HFFc6 (cell line): ENCODE results near the gene CHST10. TPM values are rescaled to one million over a fixed set of nuclear protein-coding genes. Genes with fewer than 3 reads are reported as not detected.

Experiments used
- DNase-seq: peaks from one replicate; pipeline ENCODE4 v3.0.0-alpha.2; 2018
- H3K27ac Mint-ChIP-seq: 2 replicates; pipeline ENCODE4 v1.8.0; 2020; ENCODE audit warnings: mild to moderate bottlenecking, mixed read lengths
- H3K27me3 Mint-ChIP-seq: 2 replicates; pipeline ENCODE4 v1.8.0; 2021; ENCODE audit warnings: mild to moderate bottlenecking, moderate library complexity, mixed read lengths; ENCODE audit not compliant: insufficient read depth
- H3K36me3 Mint-ChIP-seq: 2 replicates; pipeline ENCODE4 v1.8.0; 2021; ENCODE audit warnings: low read depth, mixed read lengths
- H3K4me1 Mint-ChIP-seq: 2 replicates; pipeline ENCODE4 v1.8.0; 2020; ENCODE audit warnings: low read depth, mixed read lengths
- H3K4me3 Mint-ChIP-seq: 2 replicates; pipeline ENCODE4 v1.8.0; 2020; ENCODE audit warnings: mild to moderate bottlenecking, moderate library complexity, mixed read lengths
- H3K9me3 Mint-ChIP-seq: 2 replicates; pipeline ENCODE4 v1.8.0; 2020; ENCODE audit warnings: mild to moderate bottlenecking, mixed read lengths
- CTCF ChIP-seq: fragments of 200-600 bp; sonication (generic); IDR thresholded peaks from 2 replicates; pipeline ENCODE4 v1.5.0; 2021; ENCODE audit warnings: antibody characterized with exemption, mild to moderate bottlenecking
- total RNA-seq, 6 experiments: library from RNA; stranded (reverse); fragmentation: NEBNext Ultra II Directional; extraction: Animal tissue kit (Norgen Biotek cat#: 25700); gene quantifications; 2 replicates in 1 of 6; 3 replicates in 5 of 6; pipeline ENCODE4 v1.2.3, GENCODE V29; 2021

CHST10 gene
- total RNA-seq, 6 experiments from 2014 or later, result 5.9 to 6.9 (median 6.4) TPM

- Mint-ChIP-seq H3K27me3 (peaks cover 5% of the 10 kb centered on the region), H3K36me3 (no peaks in the 10 kb centered on the region; the same call in 1 of the 2 replicates), H3K9me3 (no peaks in the 10 kb centered on the region), H3K4me1 (no peaks in the 10 kb centered on the region; the same call in 1 of the 2 replicates), H3K4me3 (no peak overlapping the region), H3K27ac (no peak overlapping the region)
- no peak for TF ChIP-seq CTCF
- no peak for DNase-seq
Observed at GRCh38 chr2:100393362-100393761, 24.1 kb downstream of the CHST10 start.

GRCh38 chr2:100392715-100393114 is 24.8 kb downstream of the CHST10 start:
- TF ChIP-seq CTCF, result no peak
- Mint-ChIP-seq H3K36me3 (no peaks in the 10 kb centered on the region; the same call in 1 of the 2 replicates), H3K9me3 (no peaks in the 10 kb centered on the region), H3K27me3 (peaks cover 8% of the 10 kb centered on the region), H3K27ac (no peak overlapping the region), H3K4me3 (no peak overlapping the region), H3K4me1 (no peaks in the 10 kb centered on the region; the same call in 1 of the 2 replicates)
- no peak for DNase-seq

- Mint-ChIP-seq H3K9me3 (no peaks in the 10 kb centered on the region), H3K4me1 (no peaks in the 10 kb centered on the region), H3K27ac (no peak overlapping the region), H3K27me3 (peaks cover 12% of the 10 kb centered on the region), H3K4me3 (no peak overlapping the region), H3K36me3 (no peaks in the 10 kb centered on the region; the same call in 1 of the 2 replicates)
- no peak for DNase-seq
- TF ChIP-seq CTCF, result no peak
Observed at GRCh38 chr2:100391735-100392515, 25.5 kb downstream of the CHST10 start.

GRCh38 chr2:100390001-100390940 is 27.2 kb downstream of the CHST10 start:
- TF ChIP-seq CTCF, result no peak
- Mint-ChIP-seq H3K27me3 (peaks cover 18% of the 10 kb centered on the region), H3K27ac (no peak overlapping the region), H3K9me3 (no peaks in the 10 kb centered on the region), H3K4me3 (no peak overlapping the region), H3K4me1 (no peaks in the 10 kb centered on the region), H3K36me3 (no peaks in the 10 kb centered on the region; the same call in 1 of the 2 replicates)
- DNase-seq, result no peak

GRCh38 chr2:100388703-100389102 is 28.8 kb downstream of the CHST10 start:
- DNase-seq, result no peak
- Mint-ChIP-seq H3K4me3 (no peak overlapping the region), H3K27ac (no peak overlapping the region), H3K9me3 (no peaks in the 10 kb centered on the region), H3K4me1 (no peaks in the 10 kb centered on the region), H3K27me3 (peaks cover 20% of the 10 kb centered on the region), H3K36me3 (no peaks in the 10 kb centered on the region)
- no peak for TF ChIP-seq CTCF
